Panc1 (cell line): ENCODE data around the gene HERC3. TPM values are rescaled to one million over a fixed set of nuclear protein-coding genes. Genes with fewer than 3 reads are reported as not detected.

Source experiments
- ATAC-seq: fragments of 200-7000 bp; cut with Tn5 transposase; 2 replicates; pipeline ENCODE4 v1.9.1; 2020; ENCODE audit warnings: mild to moderate bottlenecking, moderate library complexity
- BruUV-seq: library from RNA; stranded (reverse); fragments of 400-500 nt; replicated peaks from 2 replicates; lab custom pipeline; 2021; lab: Mats Ljungman, UMichigan
- CTCF ChIA-PET: fragments of 300-600 bp; sonication (Branson Sonifier 250); formaldehyde crosslinking; loops from one replicate; lab custom pipeline; 2022; ENCODE audit warnings: antibody characterized with exemption; lab: Charles Lee
- POLR2A ChIA-PET: fragments of 300-600 bp; sonication (Branson Sonifier 250); formaldehyde crosslinking; loops from one replicate; lab custom pipeline; 2022; ENCODE audit warnings: antibody characterized with exemption; lab: Charles Lee
- DNase-seq: peaks from one replicate; pipeline ENCODE4 v3.0.0-alpha.2; 2010; ENCODE audit warnings: low read depth, low spot score
- H3K27ac ChIP-seq: 2 replicates; pipeline ENCODE4 v1.5.1; 2011; ENCODE audit warnings: mild to moderate bottlenecking, low read length, inconsistent platforms
- H3K27me3 ChIP-seq: fragments of 200-500 bp; sonication (Bioruptor generic); 2 replicates; pipeline ENCODE4 v1.6.0; 2014; ENCODE audit warnings: low read length, inconsistent platforms; ENCODE audit not compliant: control insufficient read depth, insufficient read depth
- H3K36me3 ChIP-seq: fragments of 200-500 bp; sonication (Bioruptor generic); 2 replicates; pipeline ENCODE4 v1.5.1; 2014; ENCODE audit warnings: inconsistent platforms, mild to moderate bottlenecking, low read length, moderate library complexity; ENCODE audit not compliant: control insufficient read depth, insufficient read depth
- H3K4me1 ChIP-seq: 2 replicates; pipeline ENCODE4 v1.5.1; 2011; ENCODE audit warnings: inconsistent platforms, mild to moderate bottlenecking, low read length, moderate library complexity; ENCODE audit not compliant: control insufficient read depth, insufficient read depth
- H3K4me3 ChIP-seq, 2 experiments: 2 replicates each; pipeline ENCODE4 v1.5.1; 2011 to 2012; ENCODE audit warnings: low read depth in 2 of 2, low read length in 2 of 2, mild to moderate bottlenecking in 2 of 2, inconsistent platforms in 1 of 2, moderate library complexity in 1 of 2
- H3K9me3 ChIP-seq: fragments of 200-500 bp; sonication (Bioruptor generic); 2 replicates; pipeline ENCODE4 v1.5.1; 2014; ENCODE audit warnings: low read depth, mild to moderate bottlenecking, inconsistent platforms, low read length, moderate library complexity; ENCODE audit not compliant: control insufficient read depth, insufficient read depth
- CTCF ChIP-seq: fragments of 450-650 bp; IDR thresholded peaks from 2 replicates; pipeline ENCODE4 v1.5.1; 2017; ENCODE audit warnings: mild to moderate bottlenecking
- POLR2AphosphoS5 ChIP-seq: IDR thresholded peaks from 2 replicates; pipeline ENCODE4 v1.6.1; 2012; ENCODE audit warnings: mild to moderate bottlenecking, low read depth, low read length, moderate library complexity
- REST ChIP-seq, 2 experiments: IDR thresholded peaks; 2 replicates each; pipeline ENCODE4 v1.6.1; 2011 to 2012; ENCODE audit warnings: low read depth in 2 of 2, control low read depth in 1 of 2, low read length in 1 of 2, mild to moderate bottlenecking in 1 of 2, moderate library complexity in 1 of 2; ENCODE audit not compliant: insufficient read depth in 1 of 2
- SIN3A ChIP-seq: IDR thresholded peaks from 2 replicates; pipeline ENCODE4 v1.6.1; 2012; ENCODE audit warnings: low read depth, mild to moderate bottlenecking, low read length, moderate library complexity, borderline replicate concordance; ENCODE audit not compliant: insufficient read depth
- TCF7L2 ChIP-seq: IDR thresholded peaks from 2 replicates; pipeline ENCODE4 v1.6.1; 2011; ENCODE audit warnings: mild to moderate bottlenecking, low read depth, low read length, inconsistent platforms
- in situ Hi-C: cut with HindIII; loops from 2 replicates; pipeline ENCODE4 v1.10.0; 2016; ENCODE audit warnings: low sequenced_read_pairs, low pct_unique_long_range_greater_than_20kb
- intact Hi-C: fragments of 100-400 bp; cut with micrococcal nuclease; formaldehyde crosslinking; loops from one replicate; pipeline ENCODE4 v1.10.0; 2022; ENCODE audit not compliant: unreplicated experiment
- total RNA-seq: library from RNA; stranded (reverse); gene quantifications from one replicate; pipeline ENCODE4 v1.2.1, GENCODE V29; 2021; ENCODE audit not compliant: unreplicated experiment

HERC3 gene
- total RNA-seq, 1 experiment from 2014 or later: 1.1 TPM

- in situ Hi-C loops (no loop called here), intact Hi-C loops (no loop called here)
- TF ChIP-seq TCF7L2: no peak
- TF ChIP-seq SIN3A: no peak
- no peak for TF ChIP-seq CTCF
- TF ChIP-seq POLR2AphosphoS5: no peak
- no peak for TF ChIP-seq REST (IDR thresholded peaks at IDR 0.05; ENCODE audit: insufficient read depth in 1 of 2, low read depth in 2 of 2, low read length in 1 of 2)
- DNase-seq (no peak), ATAC-seq (no peak)
- POLR2A ChIA-PET: no interaction called here
- Histone ChIP-seq H3K9me3 (no peaks in the 10 kb centered on the region), H3K27ac (no peak overlapping the region), H3K4me1 (no peaks in the 10 kb centered on the region), H3K36me3 (no peaks in the 10 kb centered on the region), H3K4me3 (no peak overlapping the region), H3K27me3 (no peaks in the 10 kb centered on the region)
- no TSS peak for BruUV-seq
- CTCF ChIA-PET: no interaction called here
These were observed 30.8 kb downstream of the HERC3 start for GRCh38 chr4:88623097-88623496.

- Histone ChIP-seq H3K27ac (no peak overlapping the region), H3K9me3 (no peaks in the 10 kb centered on the region), H3K27me3 (no peaks in the 10 kb centered on the region), H3K4me1 (no peaks in the 10 kb centered on the region), H3K4me3 (no peak overlapping the region), H3K36me3 (no peaks in the 10 kb centered on the region)
- intact Hi-C loops (no loop called here), in situ Hi-C loops (no loop called here)
- BruUV-seq: no TSS peak
- ATAC-seq (no peak), DNase-seq (no peak)
- POLR2A ChIA-PET: no interaction called here
- CTCF ChIA-PET: no interaction called here
- no peak for TF ChIP-seq CTCF
- no peak for TF ChIP-seq TCF7L2
- no peak for TF ChIP-seq POLR2AphosphoS5
- TF ChIP-seq REST (IDR thresholded peaks at IDR 0.05; ENCODE audit: insufficient read depth in 1 of 2, low read depth in 2 of 2, low read length in 1 of 2): no peak
- TF ChIP-seq SIN3A: no peak
These were observed 36.5 kb downstream of the HERC3 start for GRCh38 chr4:88628746-88629145.
